ENCODE measurements around the gene CFAP74.
"Not testable (repeated sequence)": the region's sequence is repeated elsewhere in the genome, so short reads cannot be mapped to it uniquely, and the experiment has no call there.

DNA sequence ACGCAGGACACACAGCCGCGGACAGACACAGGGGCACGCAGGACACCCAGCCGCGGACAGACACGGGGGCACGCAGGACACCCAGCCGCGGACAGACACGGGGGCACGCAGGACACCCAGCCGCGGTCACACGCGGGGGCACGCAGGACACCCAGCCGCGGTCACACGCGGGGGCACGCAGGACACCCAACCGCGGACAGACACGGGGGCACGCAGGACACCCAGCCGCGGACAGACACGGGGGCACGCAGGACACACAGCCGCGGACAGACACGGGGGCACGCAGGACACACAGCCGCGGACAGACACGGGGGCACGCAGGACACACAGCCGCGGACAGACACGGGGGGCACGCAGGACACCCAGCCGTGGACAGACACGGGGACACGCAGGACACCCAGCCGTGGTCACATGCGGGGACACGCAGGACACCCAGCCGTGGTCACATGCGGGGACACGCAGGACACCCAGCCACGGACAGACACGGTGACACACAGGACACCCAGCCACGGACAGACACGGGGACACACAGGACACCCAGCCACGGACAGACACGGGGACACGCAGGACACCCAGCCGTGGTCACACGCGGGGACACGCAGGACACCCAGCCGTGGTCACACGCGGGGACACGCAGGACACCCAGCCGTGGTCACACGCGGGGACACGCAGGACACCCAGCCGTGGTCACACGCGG lies 21.8 kb downstream of the CFAP74 start:
- TF ChIP-seq CTCF (CRISPR knock-in tag; IDR thresholded peaks at IDR 0.05); REPIN1 (CRISPR knock-in tag; IDR thresholded peaks at IDR 0.05; ENCODE audit: borderline replicate concordance, low read depth); MAFK (conservative IDR thresholded peaks at IDR 0.05 in 1 of 2, IDR thresholded peaks at IDR 0.05 in 1 of 2; ENCODE audit: low read length in 2 of 2); PLRG1 (conservative IDR thresholded peaks at IDR 0.05); ZNF564 (CRISPR knock-in tag; IDR thresholded peaks at IDR 0.05); CREB1 (IDR thresholded peaks at IDR 0.05); CREB1 (CRISPR knock-in tag; IDR thresholded peaks at IDR 0.05); TAF15 (IDR thresholded peaks at IDR 0.05; ENCODE audit: low read depth, low read length, poor library complexity, severe bottlenecking); CENPT (CRISPR knock-in tag; IDR thresholded peaks at IDR 0.05; ENCODE audit: low read depth); ZNF446 (CRISPR knock-in tag; IDR thresholded peaks at IDR 0.05); MAZ (IDR thresholded peaks at IDR 0.05; ENCODE audit: borderline replicate concordance, low read depth, low read length); MAZ (CRISPR knock-in tag; IDR thresholded peaks at IDR 0.05; ENCODE audit: low read depth); ZNF224 (CRISPR knock-in tag; IDR thresholded peaks at IDR 0.05); ZBTB34 (CRISPR knock-in tag; IDR thresholded peaks at IDR 0.05); ZNF232 (CRISPR knock-in tag; IDR thresholded peaks at IDR 0.05; ENCODE audit: borderline replicate concordance): not testable (repeated sequence)

Measured in HepG2 (cell line).